NK-92 (cell line): ENCODE measurements around the gene SBF2.
"Not testable (repeated sequence)": the region's sequence is repeated elsewhere in the genome, so short reads cannot be mapped to it uniquely, and the experiment has no call there.

ENCODE experiments used
- DNase-seq: peaks from one replicate; lab custom pipeline; 2025; ENCODE audit not compliant: unreplicated experiment; lab: John Stamatoyannopoulos, UW

The SBF2 gene

GRCh38 chr11:9757809-9758636 lies 536.0 kb downstream of the SBF2 start:
- DNase-seq: peak; percentile 24

GRCh38 chr11:9756878-9757277 lies 537.1 kb downstream of the SBF2 start:
- DNase-seq: no peak

- no peak for DNase-seq
Observed at GRCh38 chr11:9756461-9756860, 537.6 kb downstream of the SBF2 start.

- no peak for DNase-seq
Observed at GRCh38 chr11:9755561-9756185, 538.3 kb downstream of the SBF2 start.

GRCh38 chr11:9754010-9754471 lies 540.0 kb downstream of the SBF2 start:
- DNase-seq: no peak

GRCh38 chr11:9753021-9753420 lies 541.0 kb downstream of the SBF2 start:
- no peak for DNase-seq

GRCh38 chr11:9752091-9752490 lies 541.9 kb downstream of the SBF2 start:
- no peak for DNase-seq

- DNase-seq: no peak
Observed at GRCh38 chr11:9750551-9750950, 543.5 kb downstream of the SBF2 start.

- DNase-seq: no peak
Observed at GRCh38 chr11:9748361-9748970, 545.6 kb downstream of the SBF2 start.

- no peak for DNase-seq
Observed at GRCh38 chr11:9747828-9748227, 546.2 kb downstream of the SBF2 start.

GRCh38 chr11:9747229-9747628 lies 546.8 kb downstream of the SBF2 start:
- DNase-seq: no peak

- DNase-seq: no peak
Observed at GRCh38 chr11:9745411-9746211, 548.4 kb downstream of the SBF2 start.

- DNase-seq: not testable (repeated sequence)
Observed at GRCh38 chr11:9743512-9743911, 550.5 kb downstream of the SBF2 start.

- DNase-seq: no peak
Observed at GRCh38 chr11:9741260-9741659, 552.8 kb downstream of the SBF2 start.

GRCh38 chr11:9740202-9740883 lies 553.7 kb downstream of the SBF2 start:
- DNase-seq: no peak

GRCh38 chr11:9739123-9739900 lies 554.7 kb downstream of the SBF2 start:
- no peak for DNase-seq

- no peak for DNase-seq
Observed at GRCh38 chr11:9738707-9739106, 555.3 kb downstream of the SBF2 start.

- DNase-seq: no peak
Observed at GRCh38 chr11:9738116-9738515, 555.9 kb downstream of the SBF2 start.

- DNase-seq: no peak
Observed at GRCh38 chr11:9736365-9736764, 557.7 kb downstream of the SBF2 start.

- no peak for DNase-seq
Observed at GRCh38 chr11:9735919-9736318, 558.1 kb downstream of the SBF2 start.
